GM23338 (cell line): Measurements from ENCODE around the gene HOXA11. TPM values are rescaled to one million over a fixed set of nuclear protein-coding genes. Genes with fewer than 3 reads are reported as not detected.
A peak's percentile ranks its signal among the peaks of the same experiment; 100 is the strongest.

Source experiments
- ATAC-seq: fragments of 200-7000 bp; cut with Tn5 transposase; 3 replicates; pipeline ENCODE4 v1.9.1; 2020
- DNase-seq: peaks from one replicate; pipeline ENCODE4 v3.0.0-alpha.2; 2015; ENCODE audit warnings: low spot score
- H2AFZ ChIP-seq: fragments of 200-600 bp; sonication (generic); 2 replicates; pipeline ENCODE4 v1.8.0; 2016; ENCODE audit warnings: antibody characterized with exemption, mild to moderate bottlenecking, moderate library complexity
- H3F3A ChIP-seq: fragments of 200-600 bp; sonication (generic); replicated peaks from 2 replicates; pipeline ENCODE4 v1.8.0; 2017; ENCODE audit warnings: antibody characterized with exemption, mixed run types, low read depth
- H3K27ac ChIP-seq: fragments of 200-600 bp; sonication (generic); 2 replicates; pipeline ENCODE4 v1.6.1; 2016; ENCODE audit warnings: low read depth
- H3K27me3 ChIP-seq: fragments of 200-600 bp; sonication (generic); 2 replicates; pipeline ENCODE4 v1.8.0; 2016; ENCODE audit warnings: mild to moderate bottlenecking, mixed run types, moderate library complexity; ENCODE audit not compliant: insufficient read depth
- H3K36me3 ChIP-seq: fragments of 200-600 bp; sonication (generic); 2 replicates; pipeline ENCODE4 v1.8.0; 2016; ENCODE audit warnings: mild to moderate bottlenecking; ENCODE audit not compliant: insufficient read depth
- H3K4me1 ChIP-seq: fragments of 200-600 bp; sonication (generic); 2 replicates; pipeline ENCODE4 v1.8.0; 2016; ENCODE audit warnings: mild to moderate bottlenecking, moderate library complexity; ENCODE audit not compliant: insufficient read depth
- H3K4me2 ChIP-seq: fragments of 200-600 bp; sonication (generic); 2 replicates; pipeline ENCODE4 v1.7.1; 2017; ENCODE audit warnings: mixed run types
- H3K4me3 ChIP-seq: fragments of 200-600 bp; sonication (generic); 2 replicates; pipeline ENCODE4 v1.6.1; 2016; ENCODE audit warnings: mixed run types
- H3K79me2 ChIP-seq: fragments of 200-600 bp; sonication (generic); replicated peaks from 2 replicates; pipeline ENCODE4 v1.8.0; 2017; ENCODE audit warnings: mild to moderate bottlenecking; ENCODE audit not compliant: insufficient read depth
- H3K9me2 ChIP-seq: fragments of 200-600 bp; sonication (generic); 2 replicates; pipeline ENCODE4 v1.8.0; 2017; ENCODE audit not compliant: insufficient read depth
- H4K20me1 ChIP-seq: fragments of 200-600 bp; sonication (generic); replicated peaks from 2 replicates; pipeline ENCODE4 v1.8.0; 2017; ENCODE audit warnings: mild to moderate bottlenecking; ENCODE audit not compliant: insufficient read depth
- H3K27ac Mint-ChIP-seq: 2 replicates; pipeline ENCODE4 v1.8.0; 2020; ENCODE audit warnings: inconsistent platforms, mild to moderate bottlenecking, moderate library complexity, mixed read lengths
- H3K27me3 Mint-ChIP-seq: 3 replicates; pipeline ENCODE4 v1.8.0; 2022; ENCODE audit warnings: low read depth, mild to moderate bottlenecking, moderate library complexity, mixed read lengths, inconsistent platforms; ENCODE audit not compliant: insufficient read depth, poor library complexity
- H3K36me3 Mint-ChIP-seq: 3 replicates; pipeline ENCODE4 v1.8.0; 2021; ENCODE audit warnings: low read depth, mild to moderate bottlenecking, inconsistent platforms, moderate library complexity, mixed read lengths
- H3K4me1 Mint-ChIP-seq: 3 replicates; pipeline ENCODE4 v1.8.0; 2020; ENCODE audit warnings: mild to moderate bottlenecking, inconsistent platforms, mixed read lengths
- H3K4me3 Mint-ChIP-seq: 3 replicates; pipeline ENCODE4 v1.8.0; 2021; ENCODE audit warnings: moderate library complexity, mild to moderate bottlenecking, inconsistent platforms, mixed read lengths
- H3K9me3 Mint-ChIP-seq: 3 replicates; pipeline ENCODE4 v1.8.0; 2020; ENCODE audit warnings: moderate library complexity, mild to moderate bottlenecking, inconsistent platforms, mixed read lengths
- CTCF ChIP-seq, 2 experiments: fragments of 200-600 bp in 1 of 2; sonication (generic) in 1 of 2; conservative IDR thresholded peaks; 2 replicates each; pipeline versions ENCODE4 v1.5.1 to v1.6.1; 2016 to 2017; ENCODE audit warnings: antibody characterized with exemption in 2 of 2, low read depth in 2 of 2, mild to moderate bottlenecking in 2 of 2, moderate library complexity in 1 of 2
- ETS1 ChIP-seq: IDR thresholded peaks from 2 replicates; pipeline ENCODE4 v1.6.1; 2016; ENCODE audit warnings: antibody characterized with exemption
- EZH2 ChIP-seq: fragments of 200-600 bp; sonication (generic); IDR thresholded peaks from one replicate; pipeline ENCODE4 v1.8.0; 2017; ENCODE audit warnings: antibody characterized with exemption, mild to moderate bottlenecking, low read depth; ENCODE audit not compliant: unreplicated experiment
- JUNB ChIP-seq: IDR thresholded peaks from one replicate; pipeline ENCODE4 v1.6.1; 2016; ENCODE audit warnings: antibody characterized with exemption; ENCODE audit not compliant: unreplicated experiment
- POLR2AphosphoS5 ChIP-seq: IDR thresholded peaks from 2 replicates; pipeline ENCODE4 v1.6.1; 2016; ENCODE audit warnings: antibody characterized with exemption, low read depth
- STAT1 ChIP-seq: IDR thresholded peaks from one replicate; pipeline ENCODE4 v1.6.1; 2016; ENCODE audit warnings: antibody characterized with exemption; ENCODE audit not compliant: unreplicated experiment
- polyA plus RNA-seq: library from polyadenylated mRNA; unstranded; fragments of >200 nt; fragmentation: Nextera tagmentation; extraction: Ambion mirVana; gene quantifications from 2 replicates; pipeline ENCODE4 v1.2.1, GENCODE V29; 2016
- total RNA-seq: library from RNA; depleted of rRNA; stranded (reverse); fragments of >200 nt; shearing (Covaris generic); gene quantifications from 2 replicates; pipeline ENCODE4 v1.2.3, GENCODE V29; 2014

Gene HOXA11
- total and polyA plus RNA-seq, 2 experiments from 2014 or later = not detected

GRCh38 chr7:27211764-27212204 is 26.8 kb upstream of the HOXA11 start:
- Histone ChIP-seq H3K9me2 (no peaks in the 10 kb centered on the region), H3K4me3 (no peak overlapping the region), H3F3A (peaks cover 41% of the 10 kb centered on the region), H3K79me2 (no peaks in the 10 kb centered on the region), H3K4me1 (peaks cover 47% of the 10 kb centered on the region), H3K36me3 (no peaks in the 10 kb centered on the region), H3K27ac (no peak overlapping the region), H2AFZ (no peak overlapping the region), H3K4me2 (no peak overlapping the region), H4K20me1 (peaks cover 44% of the 10 kb centered on the region), H3K27me3 (peaks cover 100% of the 10 kb centered on the region)
- H3K4me1 Mint-ChIP-seq = peaks cover 24% of the 10 kb centered on the region
- ATAC-seq (no peak), DNase-seq (no peak)
- no peak overlapping the region for H3K27ac Mint-ChIP-seq
- no peak for TF ChIP-seq POLR2AphosphoS5
- TF ChIP-seq EZH2 = peak; percentile 23
- no peak for TF ChIP-seq JUNB
- no peaks in the 10 kb centered on the region; the same call in 2 of the 3 replicates for H3K9me3 Mint-ChIP-seq
- H3K36me3 Mint-ChIP-seq = no peaks in the 10 kb centered on the region
- peaks cover 100% of the 10 kb centered on the region for H3K27me3 Mint-ChIP-seq
- H3K4me3 Mint-ChIP-seq = no peak overlapping the region

GRCh38 chr7:27211084-27211446 is 26.0 kb upstream of the HOXA11 start:
- no peak overlapping the region for H3K4me2 ChIP-seq
- peaks cover 48% of the 10 kb centered on the region for H4K20me1 ChIP-seq
- Mint-ChIP-seq H3K4me1 (peaks cover 20% of the 10 kb centered on the region), H3K27ac (no peak overlapping the region), H3K36me3 (no peaks in the 10 kb centered on the region), H3K4me3 (no peak overlapping the region), H3K27me3 (peaks cover 100% of the 10 kb centered on the region), H3K9me3 (no peaks in the 10 kb centered on the region; the same call in 2 of the 3 replicates)
- peak; percentile 36 for TF ChIP-seq EZH2
- no peak for TF ChIP-seq ETS1
- peaks cover 44% of the 10 kb centered on the region for H3K4me1 ChIP-seq
- H3K79me2 ChIP-seq = no peaks in the 10 kb centered on the region
- no peak overlapping the region for H3K27ac ChIP-seq
- H3K27me3 ChIP-seq = peaks cover 100% of the 10 kb centered on the region
- H3K9me2 ChIP-seq = no peaks in the 10 kb centered on the region
- H3K4me3 ChIP-seq = no peak overlapping the region
- H2AFZ ChIP-seq = no peak overlapping the region
- ATAC-seq (no peak), DNase-seq (no peak)
- H3K36me3 ChIP-seq = no peaks in the 10 kb centered on the region
- peaks cover 43% of the 10 kb centered on the region for H3F3A ChIP-seq

- no peaks in the 10 kb centered on the region; the same call in 1 of the 3 replicates for H3K9me3 Mint-ChIP-seq
- Histone ChIP-seq H3K27me3 (peaks cover 100% of the 10 kb centered on the region), H3K27ac (no peak overlapping the region), H3K79me2 (no peaks in the 10 kb centered on the region), H3K9me2 (no peaks in the 10 kb centered on the region), H4K20me1 (peaks cover 50% of the 10 kb centered on the region), H3K36me3 (no peaks in the 10 kb centered on the region), H3K4me3 (no peak overlapping the region), H2AFZ (no peak overlapping the region), H3K4me2 (0 out of 2 replicates have a peak overlapping the region, but pooled peaks have one; percentile 37), H3F3A (peaks cover 43% of the 10 kb centered on the region), H3K4me1 (peaks cover 46% of the 10 kb centered on the region)
- no peak overlapping the region for H3K4me3 Mint-ChIP-seq
- peaks cover 100% of the 10 kb centered on the region for H3K27me3 Mint-ChIP-seq
- ATAC-seq (peak; percentile 57), DNase-seq (peak; percentile 92)
- H3K36me3 Mint-ChIP-seq = no peaks in the 10 kb centered on the region
- no peak overlapping the region for H3K27ac Mint-ChIP-seq
- H3K4me1 Mint-ChIP-seq = peaks cover 21% of the 10 kb centered on the region
- TF ChIP-seq EZH2 (peak; percentile 96), CTCF (conservative IDR thresholded peaks at IDR 0.05; ENCODE audit: low read depth in 2 of 2) (peak; percentile 68 to 83), STAT1 (no peak)
These were observed 25.5 kb upstream of the HOXA11 start for GRCh38 chr7:27210441-27211083.
